Mesenchymal stem cell (in vitro differentiated cells and primary cell): ENCODE measurements around the gene SRF.

Experiments
- DNase-seq: peaks from one replicate; pipeline ENCODE4 v3.0.0-alpha.2; 2013
- H2AFZ ChIP-seq: one replicate; pipeline ENCODE4 v1.6.1; 2013; ENCODE audit warnings: low read depth, mild to moderate bottlenecking, control low read depth, inconsistent platforms, low read length, moderate library complexity
- H2AK5ac ChIP-seq: 2 replicates; pipeline ENCODE4 v1.6.1; 2013; ENCODE audit warnings: low read length, moderate library complexity, mild to moderate bottlenecking, inconsistent platforms; ENCODE audit not compliant: severe bottlenecking
- H2BK120ac ChIP-seq: one replicate; pipeline ENCODE4 v1.6.1; 2013; ENCODE audit warnings: low read depth, mild to moderate bottlenecking, inconsistent platforms, low read length, moderate library complexity
- H2BK12ac ChIP-seq, 2 experiments: one replicate each; pipeline ENCODE4 v1.6.1; 2013; ENCODE audit warnings: inconsistent platforms in 2 of 2, low read length in 2 of 2, mild to moderate bottlenecking in 2 of 2, moderate library complexity in 2 of 2, control low read depth in 1 of 2
- H2BK15ac ChIP-seq: one replicate; pipeline ENCODE4 v1.6.1; 2013; ENCODE audit warnings: mild to moderate bottlenecking, low read depth, inconsistent platforms; ENCODE audit not compliant: poor library complexity, severe bottlenecking
- H2BK5ac ChIP-seq: 2 replicates; pipeline ENCODE4 v1.6.1; 2013; ENCODE audit warnings: low read depth, mild to moderate bottlenecking, low read length, control low read depth, inconsistent platforms; ENCODE audit not compliant: poor library complexity, severe bottlenecking
- H3K14ac ChIP-seq, 2 experiments: one replicate each; pipeline ENCODE4 v1.6.1; 2013; ENCODE audit warnings: inconsistent platforms in 2 of 2, low read length in 2 of 2, control low read depth in 1 of 2, mild to moderate bottlenecking in 1 of 2, moderate library complexity in 1 of 2
- H3K18ac ChIP-seq, 2 experiments: one replicate each; pipeline ENCODE4 v1.6.1; 2013; ENCODE audit warnings: inconsistent platforms in 2 of 2, low read length in 2 of 2, control low read depth in 1 of 2, low read depth in 1 of 2, mild to moderate bottlenecking in 1 of 2
- H3K23ac ChIP-seq, 2 experiments: one replicate each; pipeline ENCODE4 v1.6.1; 2013; ENCODE audit warnings: inconsistent platforms in 2 of 2, low read length in 2 of 2, mild to moderate bottlenecking in 2 of 2, moderate library complexity in 2 of 2, control low read depth in 1 of 2
- H3K27ac ChIP-seq: 2 replicates; pipeline ENCODE4 v1.5.1; 2013; ENCODE audit warnings: mild to moderate bottlenecking, moderate library complexity, low read length, control low read depth, inconsistent platforms; ENCODE audit not compliant: poor library complexity, severe bottlenecking
- H3K27me3 ChIP-seq, 2 experiments: 2 replicates each; pipeline versions ENCODE4 v1.6.1 to v1.7.0; 2013; ENCODE audit warnings: low read length in 2 of 2, mild to moderate bottlenecking in 2 of 2, moderate library complexity in 2 of 2, control low read depth in 1 of 2, inconsistent platforms in 1 of 2; ENCODE audit not compliant: control insufficient read depth in 1 of 2, insufficient read depth in 1 of 2
- H3K36me3 ChIP-seq, 2 experiments: 2 replicates each; pipeline versions ENCODE4 v1.6.1 to v1.7.0; 2013; ENCODE audit warnings: low read length in 2 of 2, control low read depth in 1 of 2, inconsistent platforms in 1 of 2, low read depth in 1 of 2, mild to moderate bottlenecking in 1 of 2; ENCODE audit not compliant: insufficient read depth in 2 of 2, control insufficient read depth in 1 of 2
- H3K4ac ChIP-seq, 2 experiments: one replicate each; pipeline ENCODE4 v1.6.1; 2013; ENCODE audit warnings: inconsistent platforms in 2 of 2, low read length in 2 of 2, mild to moderate bottlenecking in 2 of 2, moderate library complexity in 2 of 2, control low read depth in 1 of 2, low read depth in 1 of 2
- H3K4me1 ChIP-seq: 2 replicates; pipeline ENCODE4 v1.6.1; 2013; ENCODE audit warnings: low read depth, low read length, control low read depth; ENCODE audit not compliant: control insufficient read depth, insufficient read depth
- H3K4me2 ChIP-seq: 2 replicates; pipeline ENCODE4 v1.6.1; 2013; ENCODE audit warnings: low read length, mild to moderate bottlenecking, inconsistent platforms; ENCODE audit not compliant: poor library complexity, severe bottlenecking
- H3K4me3 ChIP-seq, 2 experiments: 2 replicates each; pipeline versions ENCODE4 v1.5.1 to v1.7.0; 2013; ENCODE audit warnings: low read length in 2 of 2, mild to moderate bottlenecking in 2 of 2, control low read depth in 1 of 2, low read depth in 1 of 2; ENCODE audit not compliant: insufficient read depth in 1 of 2
- H3K79me1 ChIP-seq: replicated peaks from 2 replicates; pipeline ENCODE4 v1.6.1; 2013; ENCODE audit warnings: mild to moderate bottlenecking, control low read depth, low read length, inconsistent platforms; ENCODE audit not compliant: poor library complexity, severe bottlenecking
- H3K9ac ChIP-seq: 2 replicates; pipeline ENCODE4 v1.7.0; 2013; ENCODE audit warnings: mild to moderate bottlenecking, low read length, moderate library complexity
- H3K9me3 ChIP-seq: 2 replicates; pipeline ENCODE4 v1.7.0; 2013; ENCODE audit warnings: mild to moderate bottlenecking, low read length; ENCODE audit not compliant: control insufficient read depth
- H4K8ac ChIP-seq: one replicate; pipeline ENCODE4 v1.6.1; 2013; ENCODE audit warnings: inconsistent platforms, mild to moderate bottlenecking, low read length, moderate library complexity
- H4K91ac ChIP-seq: one replicate; pipeline ENCODE4 v1.6.1; 2013; ENCODE audit warnings: mild to moderate bottlenecking, low read length, inconsistent platforms
- WGBS: methylation state at CpG from one replicate; pipeline ENCODE4 v1.1.7; 2013; ENCODE audit warnings: mixed read lengths; 5-methylcytosine and 5-hydroxymethylcytosine counted together

SRF gene

GRCh38 chr6:43146709-43147688 is 24.1 kb upstream of the SRF start:
- no peak overlapping the region for H3K23ac ChIP-seq
- H3K4ac ChIP-seq, result no peak overlapping the region
- no peak overlapping the region for H3K4me3 ChIP-seq
- no peak overlapping the region for H4K91ac ChIP-seq
- no peaks in the 10 kb centered on the region for H3K27me3 ChIP-seq
- H3K9me3 ChIP-seq, result no peaks in the 10 kb centered on the region
- no peak overlapping the region for H3K27ac ChIP-seq
- peaks cover 30% of the 10 kb centered on the region for H3K79me1 ChIP-seq
- WGBS, result 93% methylated on average over 8 of the region's 8 CpGs
- DNase-seq, result no peak
- no peak overlapping the region for H2AK5ac ChIP-seq
- H4K8ac ChIP-seq, result no peak overlapping the region
- H2BK5ac ChIP-seq, result no peak overlapping the region
- no peak overlapping the region for H3K18ac ChIP-seq
- H2AFZ ChIP-seq, result no peak overlapping the region
- H2BK12ac ChIP-seq, result no peak overlapping the region
- peaks cover 13% of the 10 kb centered on the region for H3K4me1 ChIP-seq
- no peak overlapping the region for H3K4me2 ChIP-seq
- no peak overlapping the region for H3K9ac ChIP-seq
- H2BK120ac ChIP-seq, result no peak overlapping the region
- peaks cover 20 to 70% of the 10 kb centered on the region in 2 experiments for H3K36me3 ChIP-seq
- H3K14ac ChIP-seq, result no peak overlapping the region
- no peak overlapping the region for H2BK15ac ChIP-seq

DNA sequence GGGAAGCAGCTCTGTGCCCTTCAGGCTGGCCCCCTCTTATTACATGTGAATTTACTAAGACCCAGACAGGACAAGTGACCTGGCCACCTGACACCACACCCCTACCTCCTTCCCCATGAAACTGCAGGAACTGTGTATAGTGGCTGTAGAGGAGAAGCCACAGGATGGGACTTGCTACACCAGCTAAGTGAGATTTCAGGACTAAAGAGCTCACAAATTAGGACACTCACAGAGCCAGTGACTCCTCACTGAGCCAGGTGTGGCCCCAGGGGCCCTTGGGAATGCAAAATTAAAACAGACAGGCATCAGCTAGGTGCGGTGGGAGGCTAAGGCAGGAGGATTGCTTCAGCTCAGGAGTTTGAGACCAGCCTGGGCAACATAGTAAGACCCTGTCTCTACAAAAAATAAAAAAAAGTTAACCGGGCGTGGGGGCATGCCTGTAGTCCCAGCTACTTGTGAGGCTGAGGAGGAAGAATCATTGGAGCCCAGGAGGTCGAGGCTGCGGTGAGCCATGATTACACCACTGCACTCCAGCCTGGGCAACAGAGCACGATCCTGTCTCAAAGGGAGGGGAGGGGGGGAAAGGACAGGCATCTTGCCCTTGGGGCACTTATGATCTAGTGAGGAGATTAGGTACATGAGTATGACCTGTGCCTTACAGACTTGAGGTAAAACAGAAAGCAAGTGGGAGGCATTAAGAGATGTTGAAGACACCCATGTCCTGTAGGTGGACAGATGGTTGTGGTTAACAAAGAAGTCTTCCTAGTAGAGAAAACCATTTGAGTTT is 23.2 kb upstream of the SRF start:
- 96% methylated on average over 6 of the region's 6 CpGs for WGBS
- Histone ChIP-seq H3K27me3 (no peaks in the 10 kb centered on the region), H3K4me2 (no peak overlapping the region), H2BK15ac (no peak overlapping the region), H3K9me3 (no peaks in the 10 kb centered on the region), H3K23ac (no peak overlapping the region), H3K27ac (no peak overlapping the region), H3K36me3 (peaks cover 20 to 72% of the 10 kb centered on the region in 2 experiments), H2AFZ (no peak overlapping the region), H4K8ac (no peak overlapping the region), H3K4me3 (no peak overlapping the region), H3K4me1 (peaks cover 11% of the 10 kb centered on the region), H2BK5ac (no peak overlapping the region), H4K91ac (no peak overlapping the region), H3K9ac (no peak overlapping the region), H3K4ac (no peak overlapping the region), H2BK12ac (no peak overlapping the region), H2BK120ac (no peak overlapping the region), H2AK5ac (no peak overlapping the region), H3K14ac (no peak overlapping the region), H3K18ac (no peak overlapping the region), H3K79me1 (peaks cover 28% of the 10 kb centered on the region)
- DNase-seq, result no peak

- no peak overlapping the region for H2BK15ac ChIP-seq
- DNase-seq, result no peak
- H3K4me2 ChIP-seq, result no peak overlapping the region
- H3K79me1 ChIP-seq, result peaks cover 27% of the 10 kb centered on the region
- no peak overlapping the region for H2BK12ac ChIP-seq
- peak overlapping the region; percentile 2 for H3K9ac ChIP-seq
- no peak overlapping the region for H3K4ac ChIP-seq
- no peak overlapping the region for H3K14ac ChIP-seq
- H3K9me3 ChIP-seq, result no peaks in the 10 kb centered on the region
- peaks cover 7% of the 10 kb centered on the region for H3K4me1 ChIP-seq
- no peak overlapping the region for H4K91ac ChIP-seq
- no peak overlapping the region for H3K27ac ChIP-seq
- no peak overlapping the region for H4K8ac ChIP-seq
- 100% methylated on average over 1 of the region's 1 CpG for WGBS
- no peak overlapping the region for H3K18ac ChIP-seq
- H2AFZ ChIP-seq, result no peak overlapping the region
- no peaks in the 10 kb centered on the region for H3K27me3 ChIP-seq
- H3K4me3 ChIP-seq, result no peak overlapping the region
- no peak overlapping the region for H2BK120ac ChIP-seq
- peaks cover 20 to 73% of the 10 kb centered on the region in 2 experiments for H3K36me3 ChIP-seq
- no peak overlapping the region for H2AK5ac ChIP-seq
- H2BK5ac ChIP-seq, result no peak overlapping the region
- H3K23ac ChIP-seq, result no peak overlapping the region
Observed at GRCh38 chr6:43149265-43149664, 21.8 kb upstream of the SRF start.
